HEK293 (cell line): ENCODE data around the gene FRAT2.

Experiments
- BCL11A ChIP-seq: fragments of 450-650 bp; formaldehyde crosslinking; IDR thresholded peaks from 2 replicates; pipeline ENCODE4 v1.5.1; 2016; ENCODE audit warnings: low read depth, missing biosample characterization, missing genetic modification characterization
- GFI1B ChIP-seq: fragments of 450-650 bp; formaldehyde crosslinking; IDR thresholded peaks from 2 replicates; pipeline ENCODE4 v1.5.1; 2016; ENCODE audit warnings: missing biosample characterization, missing genetic modification characterization
- KLF10 ChIP-seq: fragments of 450-650 bp; IDR thresholded peaks from 2 replicates; pipeline ENCODE4 v1.5.1; 2018; ENCODE audit warnings: missing biosample characterization, mild to moderate bottlenecking, missing genetic modification characterization
- KLF9 ChIP-seq: fragments of 450-650 bp; formaldehyde crosslinking; IDR thresholded peaks from 2 replicates; pipeline ENCODE4 v1.5.1; 2016; ENCODE audit warnings: missing biosample characterization, missing genetic modification characterization, low read depth
- MYNN ChIP-seq: fragments of 450-650 bp; formaldehyde crosslinking; IDR thresholded peaks from 2 replicates; pipeline ENCODE4 v1.5.1; 2016; ENCODE audit warnings: missing biosample characterization, missing genetic modification characterization, borderline replicate concordance
- OSR2 ChIP-seq: fragments of 450-650 bp; formaldehyde crosslinking; IDR thresholded peaks from 2 replicates; pipeline ENCODE4 v1.5.1; 2016; ENCODE audit warnings: missing biosample characterization, missing genetic modification characterization
- PRDM1 ChIP-seq: fragments of 450-650 bp; formaldehyde crosslinking; IDR thresholded peaks from 2 replicates; pipeline ENCODE4; 2016; ENCODE audit warnings: missing biosample characterization, missing genetic modification characterization
- PRDM10 ChIP-seq: fragments of 450-650 bp; formaldehyde crosslinking; IDR thresholded peaks from 2 replicates; pipeline ENCODE4 v1.5.1; 2016; ENCODE audit warnings: missing biosample characterization, missing genetic modification characterization
- PRDM2 ChIP-seq: fragments of 450-650 bp; formaldehyde crosslinking; IDR thresholded peaks from 2 replicates; pipeline ENCODE4 v1.5.1; 2016; ENCODE audit warnings: missing biosample characterization, missing genetic modification characterization, borderline replicate concordance
- SETDB1 ChIP-seq: IDR thresholded peaks from one replicate; pipeline ENCODE4 v1.6.1; 2017; ENCODE audit warnings: mild to moderate bottlenecking, low read length, moderate library complexity, mixed read lengths; ENCODE audit not compliant: insufficient read length
- ZNF133 ChIP-seq: fragments of 450-650 bp; formaldehyde crosslinking; IDR thresholded peaks from 2 replicates; pipeline ENCODE4 v1.5.1; 2016; ENCODE audit warnings: missing biosample characterization, missing genetic modification characterization
- ZNF146 ChIP-seq: fragments of 450-650 bp; formaldehyde crosslinking; IDR thresholded peaks from 2 replicates; pipeline ENCODE4 v1.5.1; 2016; ENCODE audit warnings: missing biosample characterization, missing genetic modification characterization
- ZNF248 ChIP-seq: fragments of 450-650 bp; formaldehyde crosslinking; IDR thresholded peaks from 2 replicates; pipeline ENCODE4 v1.5.1; 2017; ENCODE audit warnings: missing biosample characterization, missing genetic modification characterization
- ZNF335 ChIP-seq: fragments of 450-650 bp; formaldehyde crosslinking; conservative IDR thresholded peaks from 2 replicates; pipeline ENCODE4 v1.5.1; 2016; ENCODE audit warnings: missing biosample characterization, missing genetic modification characterization
- ZNF354C ChIP-seq: fragments of 450-650 bp; formaldehyde crosslinking; IDR thresholded peaks from 2 replicates; pipeline ENCODE4 v1.5.1; 2016; ENCODE audit warnings: missing biosample characterization, missing genetic modification characterization, low read depth, borderline replicate concordance
- ZNF510 ChIP-seq: fragments of 450-650 bp; formaldehyde crosslinking; IDR thresholded peaks from 2 replicates; pipeline ENCODE4 v1.5.1; 2018; ENCODE audit warnings: mild to moderate bottlenecking, missing genetic modification characterization, missing biosample characterization; ENCODE audit not compliant: insufficient replicate concordance
- ZNF521 ChIP-seq: fragments of 450-650 bp; formaldehyde crosslinking; IDR thresholded peaks from 2 replicates; pipeline ENCODE4 v1.5.1; 2017; ENCODE audit warnings: missing biosample characterization, mild to moderate bottlenecking, missing genetic modification characterization
- ZNF558 ChIP-seq: fragments of 450-650 bp; formaldehyde crosslinking; IDR thresholded peaks from 2 replicates; pipeline ENCODE4 v1.5.1; 2016; ENCODE audit warnings: missing biosample characterization, missing genetic modification characterization
- ZNF561 ChIP-seq: fragments of 450-650 bp; IDR thresholded peaks from 2 replicates; pipeline ENCODE4 v1.5.1; 2018; ENCODE audit warnings: missing biosample characterization, missing genetic modification characterization, borderline replicate concordance
- ZNF600 ChIP-seq: fragments of 450-650 bp; formaldehyde crosslinking; IDR thresholded peaks from 2 replicates; pipeline ENCODE4 v1.5.1; 2016; ENCODE audit warnings: missing biosample characterization, missing genetic modification characterization
- ZNF629 ChIP-seq: fragments of 450-650 bp; formaldehyde crosslinking; IDR thresholded peaks from 2 replicates; pipeline ENCODE4 v1.5.1; 2017; ENCODE audit warnings: missing biosample characterization, missing genetic modification characterization
- ZNF645 ChIP-seq: fragments of 450-650 bp; formaldehyde crosslinking; IDR thresholded peaks from 2 replicates; pipeline ENCODE4; 2016; ENCODE audit warnings: missing biosample characterization, missing genetic modification characterization
- ZNF654 ChIP-seq: fragments of 450-650 bp; formaldehyde crosslinking; IDR thresholded peaks from 2 replicates; pipeline ENCODE4 v1.5.1; 2016; ENCODE audit warnings: low read depth, missing biosample characterization, missing genetic modification characterization
- ZNF677 ChIP-seq: fragments of 450-650 bp; IDR thresholded peaks from 2 replicates; pipeline ENCODE4 v1.5.0; 2018; ENCODE audit warnings: missing biosample characterization, mild to moderate bottlenecking, missing genetic modification characterization, moderate library complexity
- ZNF777 ChIP-seq: fragments of 450-650 bp; formaldehyde crosslinking; IDR thresholded peaks from 2 replicates; pipeline ENCODE4 v1.5.1; 2017; ENCODE audit warnings: missing biosample characterization, missing genetic modification characterization, borderline replicate concordance
- ZNF843 ChIP-seq: fragments of 450-650 bp; formaldehyde crosslinking; IDR thresholded peaks from 2 replicates; pipeline ENCODE4 v1.5.1; 2016; ENCODE audit warnings: missing biosample characterization, missing genetic modification characterization

FRAT2 gene

GRCh38 chr10:97292097-97292861, 42.2 kb downstream of the FRAT2 start, which contains the start of gene ARHGAP19 (continued):
- TF ChIP-seq PRDM2 (tag by site-specific recombination) (no peak), KLF10 (tag by site-specific recombination) (peak; percentile 67; the same call in 1 of the 2 replicates), MYNN (no peak), ZNF354C (no peak), ZNF654 (no peak), ZNF133 (tag by site-specific recombination) (no peak), ZNF146 (tag by site-specific recombination) (peak; percentile 43; the same call in 1 of the 2 replicates), ZNF777 (tag by site-specific recombination) (peak; percentile 48; the same call in 1 of the 2 replicates), ZNF629 (tag by site-specific recombination) (peak; percentile 82), ZNF561 (peak; percentile 95), KLF9 (tag by site-specific recombination) (no peak; the same call in none of the 2 replicates), OSR2 (tag by site-specific recombination) (peak; percentile 43), ZNF510 (no peak), GFI1B (tag by site-specific recombination) (no peak), ZNF677 (no peak; the same call in 1 of the 2 replicates), ZNF558 (tag by site-specific recombination) (no peak), ZNF335 (tag by site-specific recombination) (peak; percentile 95), BCL11A (peak; percentile 64; the same call in 1 of the 2 replicates), ZNF843 (tag by site-specific recombination) (peak; percentile 83), ZNF645 (tag by site-specific recombination) (no peak), ZNF521 (tag by site-specific recombination) (no peak), PRDM10 (tag by site-specific recombination) (peak; percentile 93), ZNF248 (no peak), PRDM1 (tag by site-specific recombination) (no peak), ZNF600 (tag by site-specific recombination) (peak; percentile 95), SETDB1 (no peak)
